ENCODE results near the gene RIPK3.

The RIPK3 gene

DNA sequence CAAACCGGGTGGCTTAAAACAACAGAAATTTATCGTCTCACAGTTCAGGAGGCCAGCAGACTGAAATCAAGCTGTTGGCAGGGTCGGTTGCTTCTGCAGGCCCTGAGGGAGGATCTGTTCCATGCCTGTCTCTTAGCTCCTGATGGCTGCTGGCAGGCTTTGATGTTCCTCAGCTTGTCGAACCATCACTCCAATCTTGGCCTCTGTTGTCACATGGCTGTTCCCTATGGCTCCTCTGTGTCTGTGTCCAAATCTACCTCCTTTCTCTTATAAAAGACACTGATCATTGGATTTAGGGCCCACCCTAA, 42.2 kb upstream of the RIPK3 start:
- no peak for DNase-seq (ENCODE audit: low spot score)
- TF ChIP-seq, protein P1, sequence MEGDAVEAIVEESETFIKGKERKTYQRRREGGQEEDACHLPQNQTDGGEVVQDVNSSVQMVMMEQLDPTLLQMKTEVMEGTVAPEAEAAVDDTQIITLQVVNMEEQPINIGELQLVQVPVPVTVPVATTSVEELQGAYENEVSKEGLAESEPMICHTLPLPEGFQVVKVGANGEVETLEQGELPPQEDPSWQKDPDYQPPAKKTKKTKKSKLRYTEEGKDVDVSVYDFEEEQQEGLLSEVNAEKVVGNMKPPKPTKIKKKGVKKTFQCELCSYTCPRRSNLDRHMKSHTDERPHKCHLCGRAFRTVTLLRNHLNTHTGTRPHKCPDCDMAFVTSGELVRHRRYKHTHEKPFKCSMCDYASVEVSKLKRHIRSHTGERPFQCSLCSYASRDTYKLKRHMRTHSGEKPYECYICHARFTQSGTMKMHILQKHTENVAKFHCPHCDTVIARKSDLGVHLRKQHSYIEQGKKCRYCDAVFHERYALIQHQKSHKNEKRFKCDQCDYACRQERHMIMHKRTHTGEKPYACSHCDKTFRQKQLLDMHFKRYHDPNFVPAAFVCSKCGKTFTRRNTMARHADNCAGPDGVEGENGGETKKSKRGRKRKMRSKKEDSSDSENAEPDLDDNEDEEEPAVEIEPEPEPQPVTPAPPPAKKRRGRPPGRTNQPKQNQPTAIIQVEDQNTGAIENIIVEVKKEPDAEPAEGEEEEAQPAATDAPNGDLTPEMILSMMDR (IDR thresholded peaks at IDR 0.05), result no peak
- Histone ChIP-seq H3K4me3 (no peak overlapping the region), H3K27ac (no peak overlapping the region)

DNA sequence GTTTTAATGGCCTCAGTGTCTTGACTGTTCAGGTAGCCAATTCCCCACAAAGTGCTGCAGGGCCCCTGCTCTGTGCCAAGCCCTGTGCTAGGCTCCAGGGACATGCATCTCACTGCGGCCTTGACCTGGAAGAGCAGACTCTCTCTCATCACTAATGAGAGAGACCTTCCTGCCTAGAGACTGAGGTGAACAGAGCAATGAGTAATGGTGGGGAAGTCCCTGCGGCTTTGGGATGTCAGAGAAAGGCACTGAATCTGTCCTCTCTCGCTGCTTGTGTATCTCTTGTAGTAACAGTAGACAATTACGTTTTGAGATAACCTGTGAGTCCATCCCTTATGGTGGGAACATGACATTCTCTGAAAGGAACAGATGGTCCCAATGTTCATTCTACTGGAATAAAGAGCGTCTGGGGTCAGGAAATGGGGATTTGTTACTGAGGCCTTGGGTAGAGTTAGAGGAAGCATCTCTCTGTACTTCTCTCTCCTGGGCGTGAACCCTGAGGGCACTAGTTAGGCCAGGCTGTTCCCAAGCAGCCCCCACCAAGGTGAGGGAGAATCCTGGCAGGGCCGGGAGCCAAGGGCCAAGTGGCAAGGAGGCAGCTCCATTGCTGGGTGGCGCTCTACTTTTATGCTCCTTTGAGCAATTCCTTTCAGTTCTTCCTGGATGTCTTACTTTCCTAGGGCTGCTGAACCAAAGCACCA, 41.7 kb upstream of the RIPK3 start:
- no peak overlapping the region for H3K27ac ChIP-seq
- peak; percentile 33 for DNase-seq (ENCODE audit: low spot score)
- no peak overlapping the region for H3K4me3 ChIP-seq
- TF ChIP-seq, protein P1 (IDR thresholded peaks at IDR 0.05), result no peak

DNA sequence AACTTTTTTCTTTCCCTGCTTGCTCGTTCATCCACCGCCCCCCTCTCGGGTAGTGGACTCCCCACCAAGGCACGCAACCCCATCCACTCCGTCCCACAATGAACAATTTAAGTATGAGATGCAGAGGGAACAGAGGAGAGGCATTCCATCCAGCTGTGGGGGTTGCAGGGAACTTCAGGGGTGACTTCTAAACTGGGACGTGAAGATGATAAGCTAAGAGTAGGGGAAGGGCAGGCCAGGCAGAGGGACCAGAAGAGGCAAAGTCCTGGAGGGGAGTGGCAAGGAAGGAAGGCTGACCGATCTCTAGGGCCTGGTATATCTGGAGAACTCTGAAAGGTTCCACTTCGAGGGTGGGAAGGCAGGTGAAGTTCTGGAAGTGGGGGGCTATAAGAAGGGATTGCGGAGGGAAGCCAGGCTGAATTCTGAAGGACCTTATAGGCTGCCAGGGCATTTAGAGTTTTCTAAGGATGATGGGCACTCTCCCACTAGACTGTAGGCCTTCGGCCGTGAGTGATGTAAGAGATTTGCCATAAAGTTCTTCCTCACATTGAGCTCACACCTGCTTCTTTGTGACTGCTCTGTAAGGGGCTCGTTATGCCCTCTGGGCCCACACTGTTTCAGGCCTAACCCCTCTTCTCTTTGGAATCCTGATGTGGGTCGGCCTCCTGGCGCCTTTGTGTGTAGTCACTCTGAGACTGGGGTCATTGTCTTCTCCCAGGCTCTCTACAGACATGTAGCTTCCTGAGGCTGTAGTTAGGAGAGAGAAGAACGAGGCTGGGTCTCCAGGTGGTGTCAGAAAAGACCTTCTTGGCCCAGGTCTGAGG, 40.3 kb upstream of the RIPK3 start:
- no peak overlapping the region for H3K27ac ChIP-seq
- DNase-seq (ENCODE audit: low spot score), result peak; percentile 53
- TF ChIP-seq, protein P1 (IDR thresholded peaks at IDR 0.05), result no peak

DNA sequence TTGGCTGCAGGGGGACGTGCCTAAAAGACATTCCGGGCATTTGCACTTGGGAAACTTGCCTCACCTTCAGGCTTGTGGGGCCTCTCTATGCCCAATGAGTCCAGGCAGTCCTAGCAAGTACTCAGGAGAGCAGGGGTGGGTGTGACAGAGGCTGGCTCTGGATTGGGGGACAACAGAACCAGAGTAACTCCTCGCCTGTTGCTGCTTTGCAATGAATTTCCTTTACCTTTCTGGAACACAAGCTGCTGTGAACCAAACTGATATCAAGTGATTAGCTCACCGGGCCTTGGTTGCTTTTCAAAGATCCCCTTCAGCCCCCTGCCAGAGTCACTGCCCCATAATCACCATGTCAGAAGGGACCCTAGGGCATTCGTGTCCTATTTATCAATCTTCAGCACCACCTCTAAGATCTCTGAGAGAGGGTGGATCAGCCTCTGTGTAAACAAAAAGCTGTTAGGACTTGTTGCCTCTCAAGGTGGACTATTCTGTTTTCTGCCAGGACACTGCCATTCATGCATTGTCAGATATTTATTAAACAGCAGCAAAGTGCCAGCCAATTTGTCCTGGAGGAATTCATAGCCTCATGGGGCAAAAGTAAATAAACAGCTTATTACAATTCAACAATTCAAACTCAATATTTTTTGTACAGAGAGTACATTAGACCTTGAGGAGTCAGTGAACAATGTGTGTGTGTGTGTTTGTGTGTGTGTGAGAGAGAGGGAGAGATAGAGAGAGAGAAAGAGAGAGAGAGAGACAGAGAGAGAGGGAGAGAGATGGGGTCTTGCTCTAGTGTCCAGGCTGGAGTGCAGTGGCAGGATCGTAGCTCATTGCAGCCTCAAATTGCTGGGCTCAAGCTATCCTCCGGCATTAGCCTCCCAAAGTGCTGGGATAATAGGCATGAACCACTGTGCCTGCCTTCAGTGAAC, 39.5 kb upstream of the RIPK3 start:
- H3K4me3 ChIP-seq, result no peak overlapping the region
- peak; percentile 67 for DNase-seq (ENCODE audit: low spot score)
- no peak overlapping the region for H3K27ac ChIP-seq
- TF ChIP-seq, protein P1 (IDR thresholded peaks at IDR 0.05), result no peak

More for the DNA sequence above, 40.3 kb upstream of the RIPK3 start:
- no peak overlapping the region for H3K4me3 ChIP-seq

DNA sequence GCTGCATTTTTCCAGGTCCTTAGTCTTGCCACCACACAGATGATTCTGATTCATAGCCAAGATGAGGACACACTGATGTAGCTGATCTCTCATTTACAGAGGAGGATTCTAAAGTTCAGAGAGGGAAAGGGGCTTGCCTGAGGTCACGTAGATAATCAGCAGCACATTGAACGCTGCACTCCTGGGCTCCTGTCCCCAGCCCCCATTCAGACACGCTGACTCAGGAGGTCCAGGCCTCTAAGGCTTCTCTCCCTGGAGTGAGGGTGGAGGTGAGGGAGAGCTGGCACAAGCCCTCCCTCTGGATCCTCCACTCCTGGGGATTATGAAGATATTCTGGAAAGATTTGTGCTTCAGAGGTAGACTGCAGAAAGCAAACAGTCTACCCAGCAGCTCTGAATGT, 38.5 kb upstream of the RIPK3 start:
- no peak overlapping the region for H3K4me3 ChIP-seq
- TF ChIP-seq, protein P1 (IDR thresholded peaks at IDR 0.05), result no peak
- no peak overlapping the region for H3K27ac ChIP-seq
- peak; percentile 60 for DNase-seq (ENCODE audit: low spot score)

DNA sequence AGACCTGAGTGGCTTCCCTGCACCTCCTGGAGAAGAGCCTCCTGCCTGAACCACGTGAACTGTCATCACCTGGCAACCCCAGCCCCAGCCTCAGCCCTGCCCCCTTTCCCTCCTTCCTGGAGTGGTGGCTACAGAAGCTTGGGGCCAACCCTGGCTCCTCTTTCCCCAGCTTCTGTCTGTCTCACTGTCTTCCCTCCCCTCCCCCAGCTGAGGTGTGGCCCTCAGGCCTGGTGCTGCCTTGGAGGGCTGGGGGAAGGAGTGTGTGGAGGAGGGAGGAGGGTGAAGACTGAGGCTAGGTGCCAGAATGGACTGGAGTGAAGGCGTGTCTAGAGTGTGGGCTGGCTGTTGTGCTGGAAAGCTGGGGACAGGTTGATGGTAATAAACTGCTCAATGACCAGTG, 37.9 kb upstream of the RIPK3 start:
- no peak overlapping the region for H3K4me3 ChIP-seq
- no peak overlapping the region for H3K27ac ChIP-seq
- TF ChIP-seq, protein P1 (IDR thresholded peaks at IDR 0.05), result no peak
- no peak for DNase-seq (ENCODE audit: low spot score)

All from coronary artery (tissue), 2 donors.